GM18520 (cell line): Measurements from ENCODE around the gene CEP63.

Source experiments
- ATAC-seq: cut with Tn5 transposase; IDR thresholded peaks from one replicate; pipeline ENCODE4 v1.9.1; 2021; ENCODE audit not compliant: unreplicated experiment

The CEP63 gene

DNA sequence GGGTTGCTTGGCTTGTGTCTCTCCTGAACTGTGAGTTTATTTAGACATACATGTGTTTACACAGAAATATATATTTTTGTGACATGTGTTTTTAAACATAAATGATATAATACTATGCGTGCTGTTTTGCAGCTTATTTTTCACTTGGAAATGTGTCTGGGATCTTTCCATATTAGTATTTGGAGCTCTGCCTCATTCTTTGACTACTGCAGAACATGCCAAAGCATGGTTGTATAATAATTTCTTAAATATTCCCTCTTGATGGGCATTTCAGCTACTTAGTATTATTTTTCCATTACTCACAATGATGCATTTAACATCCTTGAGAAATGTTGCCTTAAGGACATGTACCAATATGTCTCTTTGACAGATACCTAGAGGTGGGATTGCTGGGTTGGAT, 19.5 kb upstream of the CEP63 start:
- ATAC-seq: no peak

DNA sequence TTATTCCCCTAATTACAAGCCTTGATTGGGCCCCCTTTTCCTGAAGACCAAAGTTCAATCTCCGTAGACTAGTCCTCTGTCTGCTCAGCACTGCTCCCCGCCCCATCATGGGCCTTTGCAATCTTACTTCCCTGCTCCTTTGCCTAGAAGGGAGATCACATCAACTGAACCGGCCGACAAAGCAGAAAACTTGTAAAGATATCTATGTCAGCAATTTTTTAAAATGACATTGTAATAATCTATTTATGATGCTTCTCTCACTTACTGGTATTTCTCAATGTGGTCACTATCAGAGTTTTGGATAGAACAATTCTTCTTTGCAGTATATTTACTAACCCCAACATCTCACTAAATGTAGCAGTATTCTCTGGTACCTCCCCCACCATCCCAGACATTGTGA, 17.3 kb upstream of the CEP63 start:
- ATAC-seq: no peak

DNA sequence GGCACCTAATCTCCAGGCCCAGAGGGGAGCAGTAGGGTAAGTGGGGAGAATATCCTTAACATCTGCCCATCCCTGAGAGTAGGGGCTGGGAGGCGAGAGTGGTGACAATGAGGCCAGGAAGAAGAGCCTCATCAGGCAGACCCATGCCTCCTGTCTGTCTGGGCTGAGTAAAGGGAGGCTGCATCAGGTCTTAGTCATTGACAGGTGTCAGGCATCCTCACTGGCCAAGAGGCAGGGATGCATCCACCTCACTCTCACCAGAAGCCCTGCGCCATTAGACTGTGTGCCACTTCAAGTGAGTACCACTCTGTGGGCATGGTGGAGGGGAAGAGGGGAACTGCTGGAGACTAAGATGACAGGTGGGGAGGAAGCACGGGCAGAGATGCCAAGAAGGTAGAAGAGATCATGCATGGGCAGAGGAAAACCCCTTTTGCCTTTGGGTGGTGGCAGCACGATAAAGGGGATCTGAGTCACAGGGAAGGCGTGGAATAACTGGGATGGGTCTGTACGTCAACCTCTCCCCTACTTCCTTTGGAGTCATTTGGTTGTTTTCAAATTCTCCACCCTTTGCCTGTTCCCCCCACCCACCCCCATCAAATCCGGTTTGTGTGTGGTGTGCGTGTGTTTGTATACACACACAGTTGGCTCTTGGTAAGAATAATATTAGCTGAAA, 14.2 kb upstream of the CEP63 start:
- ATAC-seq: no peak

DNA sequence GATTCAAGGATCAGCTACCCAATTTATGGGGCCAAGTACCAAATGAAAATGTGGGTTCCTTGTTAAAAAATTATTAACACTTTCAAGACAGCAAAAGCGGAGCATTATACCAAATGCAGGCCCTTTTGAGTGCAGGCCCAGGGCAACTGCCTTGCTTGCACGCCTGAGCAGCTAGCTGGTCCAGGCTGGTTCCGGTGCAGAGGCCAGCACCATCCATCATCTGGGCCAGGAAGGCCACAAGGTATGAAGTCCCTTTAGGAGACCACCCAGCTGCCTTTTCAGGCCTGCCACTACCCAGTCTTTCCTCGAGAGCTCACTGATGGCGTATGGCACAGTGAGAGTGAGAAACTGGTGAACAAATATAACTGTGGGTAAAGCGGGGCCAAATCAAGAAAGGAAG, 13.0 kb upstream of the CEP63 start:
- ATAC-seq: no peak

DNA sequence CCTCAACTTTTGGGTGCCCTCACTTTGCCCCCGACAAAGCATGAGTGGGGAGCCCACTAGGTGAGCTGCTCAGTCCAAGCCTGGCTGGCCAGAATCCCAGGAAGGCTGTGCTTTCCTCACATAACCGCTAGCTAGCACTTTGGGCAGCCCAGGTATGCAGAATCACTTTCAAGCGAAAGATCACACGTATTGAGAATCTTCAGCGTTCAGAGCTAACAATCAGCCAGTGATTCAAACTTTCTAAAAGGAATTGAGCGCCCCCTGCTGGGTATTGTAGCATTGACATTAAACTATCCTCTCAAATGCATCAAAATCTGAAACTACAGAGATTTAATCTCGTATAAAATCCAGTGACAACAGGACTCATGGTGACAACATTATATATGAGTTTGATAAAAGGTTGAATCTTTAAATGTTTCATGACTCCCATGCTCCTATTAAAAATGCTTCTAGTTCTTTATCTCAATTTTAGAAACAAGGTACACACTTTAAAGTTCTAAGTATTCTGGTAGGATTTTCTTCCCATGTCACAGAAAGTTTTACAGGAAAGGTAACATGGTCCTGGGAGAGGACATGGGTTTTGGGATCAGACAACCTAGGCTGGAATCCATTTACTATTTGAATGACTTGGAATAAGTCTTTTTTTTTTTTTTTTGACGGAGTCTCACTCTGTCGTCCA, 11.8 kb upstream of the CEP63 start:
- ATAC-seq: no peak

DNA sequence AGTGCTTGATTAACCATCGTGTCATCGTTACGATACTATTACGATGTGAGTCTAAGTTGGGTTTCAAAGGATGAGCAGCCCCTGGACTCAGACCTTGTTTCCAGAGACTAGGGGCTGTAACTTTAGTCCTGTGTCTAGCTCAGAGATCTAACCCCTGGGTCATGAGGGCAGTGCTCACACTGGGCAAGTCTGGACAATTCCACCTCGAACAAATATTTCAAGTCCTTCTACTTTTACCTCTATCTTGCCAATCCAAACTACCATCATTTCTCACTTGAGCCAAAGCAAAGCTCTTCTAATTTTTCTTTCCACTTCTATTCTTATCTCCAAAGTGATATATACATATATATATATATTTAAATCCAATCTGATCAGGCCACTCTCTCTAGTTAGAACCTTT, 10.9 kb upstream of the CEP63 start:
- ATAC-seq: no peak

DNA sequence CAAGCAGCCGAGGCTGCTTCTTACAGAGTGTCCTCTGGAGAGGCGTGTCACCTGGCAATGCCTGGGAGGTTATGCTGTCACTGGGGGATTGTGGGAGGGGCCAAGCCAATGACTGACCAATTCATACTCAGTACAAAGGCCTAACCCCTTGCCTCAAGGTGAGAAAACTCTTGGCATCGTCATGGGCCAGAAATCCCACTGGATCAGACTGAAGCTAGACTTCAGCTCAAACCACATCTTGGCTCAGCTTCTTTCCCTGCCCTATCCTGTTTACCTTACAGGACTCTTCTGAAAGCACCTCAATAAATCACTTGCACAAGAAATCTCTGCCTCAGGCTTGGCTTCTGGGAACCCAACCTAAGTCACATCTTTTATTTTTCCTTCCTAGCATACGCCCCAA, 9.6 kb upstream of the CEP63 start:
- ATAC-seq: no peak

DNA sequence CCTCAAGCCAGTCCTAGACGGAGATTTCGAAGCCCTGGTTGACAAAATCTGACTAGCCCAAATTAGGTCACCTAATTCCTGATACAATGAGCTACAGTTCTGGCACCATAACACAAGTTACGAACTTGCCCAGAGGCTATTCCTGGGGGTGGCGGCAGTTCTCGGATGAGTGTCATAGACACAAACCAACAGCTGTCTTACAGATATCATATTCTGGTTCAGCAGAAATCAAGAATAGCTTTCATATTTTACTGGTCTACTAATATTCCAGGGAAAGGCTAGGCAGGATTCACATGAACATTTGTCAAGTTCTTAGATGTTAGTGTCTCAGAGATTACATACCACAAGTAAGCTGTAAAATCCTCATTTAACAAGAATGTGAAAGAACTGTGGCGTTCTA, 8.9 kb upstream of the CEP63 start:
- ATAC-seq: no peak

DNA sequence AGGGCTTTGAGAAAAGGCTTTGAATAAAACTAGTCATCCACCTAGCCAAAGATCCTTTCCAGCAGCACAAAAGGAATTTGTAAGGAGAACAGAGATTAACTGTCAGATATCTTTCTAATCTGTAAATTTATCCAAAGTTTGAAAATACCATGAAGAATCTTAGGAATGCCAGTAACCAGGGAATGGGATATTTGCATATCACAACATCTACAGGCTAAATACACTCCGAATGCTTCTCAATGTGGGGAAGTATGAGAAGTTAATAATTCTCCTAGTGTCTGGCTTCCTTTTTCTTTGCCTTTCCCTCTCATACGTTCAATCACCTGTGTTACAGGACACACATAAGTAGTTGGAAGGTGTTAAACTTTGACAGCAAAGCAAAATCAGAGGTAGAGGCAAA, 7.9 kb upstream of the CEP63 start:
- no peak for ATAC-seq

DNA sequence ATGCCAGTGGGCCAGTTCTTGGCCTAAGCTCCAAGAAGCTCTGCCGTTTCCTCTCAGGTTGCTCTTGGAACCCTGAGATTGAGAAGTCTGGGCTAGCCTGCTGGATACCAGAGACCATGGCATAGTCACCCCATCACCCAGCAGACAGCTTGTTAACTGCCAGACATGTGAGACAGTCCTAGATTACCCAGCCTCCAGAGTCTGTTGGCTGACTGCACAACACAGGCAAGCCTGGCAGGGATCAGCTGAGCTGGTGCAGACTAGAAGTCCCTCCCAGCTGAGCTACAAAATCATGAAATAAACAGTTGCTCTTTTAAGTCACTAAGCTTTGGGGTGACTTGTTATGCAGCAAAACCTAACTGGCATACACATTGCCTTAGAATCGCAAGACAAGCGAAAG, 5.3 kb upstream of the CEP63 start:
- no peak for ATAC-seq

DNA sequence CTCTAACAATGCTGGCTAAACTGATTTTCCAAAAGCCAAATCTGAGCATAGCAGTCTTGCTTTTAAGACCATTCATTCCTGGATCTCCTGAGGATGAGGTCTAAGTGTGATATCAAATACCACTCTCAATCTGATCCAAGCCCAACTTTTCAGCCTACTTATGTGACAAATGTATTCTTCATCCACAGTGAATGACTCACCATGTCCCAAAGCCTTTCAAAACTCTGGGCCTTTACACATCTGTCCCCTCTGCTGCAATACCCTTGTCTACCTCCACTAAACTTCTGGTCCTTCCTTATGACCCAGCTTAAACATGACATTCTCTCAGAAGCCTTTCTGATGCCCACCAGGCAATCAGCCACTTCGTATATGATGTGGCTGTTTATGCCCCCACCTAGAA, 4.7 kb upstream of the CEP63 start:
- no peak for ATAC-seq

DNA sequence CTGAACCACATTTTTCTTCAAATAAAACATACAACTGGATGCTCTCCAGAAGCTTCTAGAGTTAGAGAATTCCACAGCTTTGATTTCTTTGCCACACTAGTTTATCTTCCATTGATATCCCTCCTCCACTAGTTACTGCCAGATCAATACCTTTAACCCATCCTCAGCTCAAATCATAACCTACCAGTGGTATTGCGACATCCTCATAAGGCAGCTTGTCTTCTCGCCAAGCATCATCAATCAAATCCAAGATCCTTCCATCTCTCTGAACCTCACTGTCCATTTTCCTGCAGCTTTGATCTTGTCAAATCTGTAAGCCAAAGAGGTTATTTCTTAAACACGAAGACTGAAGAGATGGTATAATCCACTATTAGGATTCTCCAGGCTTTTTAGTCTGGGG, 3.2 kb upstream of the CEP63 start:
- no peak for ATAC-seq

DNA sequence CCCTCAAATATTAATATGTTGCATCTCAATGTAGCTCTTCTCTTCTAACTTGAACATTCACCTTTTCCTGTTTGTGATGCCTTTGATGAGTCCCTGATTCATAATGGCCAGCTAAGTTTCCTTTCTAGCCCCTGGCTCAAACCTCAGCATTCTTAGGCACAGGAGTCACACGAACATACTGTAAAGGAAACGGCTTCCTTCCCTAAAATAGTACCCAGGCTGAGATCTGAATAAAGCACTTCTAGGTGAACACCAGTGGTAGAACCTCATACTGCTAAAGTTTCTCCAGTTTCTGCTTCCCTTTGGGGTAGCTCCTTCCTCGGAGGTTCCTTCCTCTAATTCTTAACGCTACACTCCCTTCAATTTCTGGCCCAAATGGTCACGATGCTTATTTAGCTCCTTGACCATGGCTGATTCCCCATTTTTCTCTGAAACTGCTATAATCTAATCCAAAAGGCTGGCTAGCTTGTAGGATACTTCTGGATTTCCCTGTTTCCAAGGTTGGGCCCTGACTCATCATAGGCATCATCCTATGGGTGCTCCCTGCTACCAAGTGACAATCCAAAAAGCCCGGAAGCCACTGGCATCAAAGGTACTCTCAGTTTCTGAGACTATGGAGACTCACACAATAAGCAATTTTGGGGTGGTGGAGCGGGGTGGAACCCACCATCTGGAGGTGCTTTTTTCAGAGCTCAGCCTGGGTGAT, 2.5 kb upstream of the CEP63 start:
- ATAC-seq: no peak

DNA sequence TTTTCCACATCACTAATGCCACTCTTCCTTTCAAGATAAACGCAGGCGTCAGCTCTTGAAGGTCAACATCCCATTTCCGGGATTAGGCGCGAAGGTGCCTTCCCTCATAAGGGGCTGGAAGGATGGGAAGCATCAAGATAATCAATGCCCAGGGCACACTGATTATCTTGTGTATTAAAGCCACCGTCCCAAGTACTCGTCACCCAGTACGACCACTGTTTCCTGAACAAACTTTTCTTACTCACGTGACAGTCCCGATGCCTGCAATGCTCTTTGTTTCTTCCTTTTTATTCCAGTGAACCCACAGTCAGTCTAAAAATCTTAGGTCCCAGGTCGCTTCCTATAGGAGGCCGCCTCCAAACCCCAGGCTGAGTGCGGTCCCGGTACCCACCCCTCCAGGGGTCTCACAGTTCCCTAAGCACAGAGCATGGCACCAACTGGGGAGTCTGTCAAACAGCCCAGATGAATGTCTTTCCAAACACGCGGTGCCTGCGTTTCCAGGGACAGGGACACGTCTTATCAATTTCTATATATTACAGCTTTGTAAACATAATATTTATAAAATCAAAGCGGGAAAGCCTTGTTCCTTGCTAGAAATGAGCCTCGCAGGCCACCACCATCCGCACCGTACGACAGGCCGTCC, 661 bp upstream of the CEP63 start:
- peak; percentile 1 for ATAC-seq

DNA sequence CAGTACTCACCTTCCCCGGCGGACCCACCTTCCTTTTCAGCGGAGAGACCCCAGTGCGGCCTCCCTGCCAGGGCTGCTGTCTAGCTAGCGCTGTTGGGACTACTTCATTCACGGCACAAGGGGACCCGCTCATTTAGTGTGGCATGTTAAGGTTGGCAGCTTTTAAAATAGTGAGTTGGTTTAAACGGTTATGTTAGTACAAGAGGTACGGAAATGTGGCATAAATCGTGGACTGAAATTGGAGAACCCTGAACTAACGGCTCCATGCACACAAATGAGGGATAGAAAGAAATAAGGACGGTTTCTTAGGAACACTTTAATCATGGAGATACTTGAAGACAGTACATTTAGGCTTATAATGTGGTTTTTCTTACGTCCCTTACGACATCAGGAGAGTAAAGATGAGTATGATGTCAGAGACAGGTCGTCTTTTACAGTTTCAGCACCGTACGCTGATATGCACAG, 752 bp downstream of the CEP63 start:
- no peak for ATAC-seq

DNA sequence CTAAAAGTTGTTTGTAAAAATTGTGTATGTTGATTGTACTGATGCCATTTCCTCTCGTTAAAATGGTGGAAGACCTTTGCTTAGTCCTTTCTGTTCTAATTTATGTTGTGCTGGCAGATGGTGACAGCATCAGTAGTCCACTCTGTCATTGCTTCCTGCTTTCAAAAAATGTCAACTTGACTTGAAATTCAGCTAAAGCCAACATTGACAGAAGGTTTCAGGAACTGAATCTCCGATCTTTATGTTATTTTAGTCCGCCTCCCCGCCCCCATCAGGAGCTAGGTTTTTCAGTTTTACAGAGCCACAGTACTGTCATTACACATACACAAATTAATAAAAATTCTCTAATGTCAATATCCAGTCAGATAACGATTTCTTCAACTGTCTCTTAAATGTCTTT, 1.5 kb downstream of the CEP63 start:
- ATAC-seq: no peak

DNA sequence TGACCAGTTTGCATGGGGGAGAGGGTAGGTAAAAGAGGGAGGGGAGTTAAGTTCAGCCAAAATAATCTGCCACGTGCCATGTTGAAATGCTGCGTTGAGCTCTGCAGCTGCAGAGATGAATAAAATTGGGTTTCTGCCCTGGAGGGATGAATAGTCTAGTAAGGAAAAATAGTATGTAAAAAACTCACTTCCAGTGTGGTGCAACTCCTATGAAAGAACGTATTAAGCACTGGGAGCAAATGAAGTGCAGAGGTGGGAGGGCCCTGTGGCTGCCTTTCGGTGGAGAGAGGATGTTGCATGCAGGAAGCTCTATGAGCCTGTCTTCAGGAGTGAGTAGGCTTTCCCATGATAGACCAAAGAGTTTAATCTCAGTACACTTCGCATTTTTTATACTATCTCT, 8.6 kb downstream of the CEP63 start:
- no peak for ATAC-seq

DNA sequence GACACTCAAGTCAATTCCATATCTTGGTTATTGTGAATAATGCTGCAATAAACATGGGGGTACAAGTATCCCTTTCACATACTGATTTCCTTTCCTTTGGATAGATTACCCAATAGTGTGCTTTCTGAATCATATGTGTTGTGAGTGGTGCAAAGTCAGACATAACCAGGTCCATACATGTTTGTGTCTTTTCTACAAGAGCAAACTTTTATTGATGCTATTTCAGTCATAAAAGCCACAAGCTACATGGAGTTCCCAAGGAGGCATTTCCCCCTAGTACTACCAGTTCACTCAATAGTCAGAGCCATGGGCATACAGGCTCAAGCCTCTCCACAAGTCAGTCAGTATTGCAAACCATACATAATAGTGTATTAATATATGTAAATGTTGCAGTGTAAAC, 10.1 kb downstream of the CEP63 start:
- ATAC-seq: no peak

DNA sequence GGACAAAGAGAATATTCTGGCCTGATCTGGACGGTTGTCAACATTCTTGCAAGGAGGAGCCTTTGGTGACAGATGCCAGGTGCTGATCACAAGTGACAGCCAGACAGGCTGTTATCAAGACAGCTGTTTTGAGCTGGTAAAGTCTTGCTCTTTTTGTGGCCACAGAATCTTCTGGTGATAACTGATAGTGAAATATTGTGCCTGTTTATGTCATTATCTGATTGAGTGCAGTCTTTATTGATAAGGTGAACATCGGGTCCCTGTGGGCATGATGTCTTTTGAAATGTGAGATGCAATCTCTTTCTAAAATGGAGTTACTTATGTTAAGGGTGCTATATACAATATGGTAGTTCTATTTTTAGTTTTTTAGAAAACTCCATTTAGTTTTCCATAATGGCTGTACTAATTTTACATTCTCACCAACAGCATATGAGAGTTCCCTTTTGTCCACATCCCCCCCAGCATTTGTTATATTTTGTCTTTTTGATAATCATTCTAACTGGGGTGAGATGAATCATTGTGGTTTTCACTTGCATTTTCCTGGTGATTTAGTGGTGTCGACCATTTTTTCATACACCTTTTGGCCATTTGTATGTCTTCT, 10.7 kb downstream of the CEP63 start:
- no peak for ATAC-seq

DNA sequence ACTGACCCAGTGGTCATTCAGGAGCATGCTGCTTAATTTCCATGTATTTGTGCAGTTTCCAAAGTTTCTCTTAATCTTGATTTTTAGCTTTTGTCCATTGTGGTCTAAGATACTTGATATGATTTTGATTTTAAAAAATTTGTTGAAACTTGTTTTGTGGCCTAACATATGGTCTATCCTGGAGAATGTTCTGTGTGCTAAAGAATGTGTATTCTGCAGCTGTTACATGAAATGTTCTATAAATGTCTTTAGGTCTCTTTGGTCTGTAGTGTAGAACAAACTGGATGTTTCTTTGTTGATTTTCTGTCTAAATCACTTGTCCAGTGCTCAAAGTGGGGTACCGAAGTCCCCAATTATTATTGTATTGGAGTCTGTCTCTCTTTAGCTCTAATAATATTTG, 17.4 kb downstream of the CEP63 start:
- no peak for ATAC-seq

DNA sequence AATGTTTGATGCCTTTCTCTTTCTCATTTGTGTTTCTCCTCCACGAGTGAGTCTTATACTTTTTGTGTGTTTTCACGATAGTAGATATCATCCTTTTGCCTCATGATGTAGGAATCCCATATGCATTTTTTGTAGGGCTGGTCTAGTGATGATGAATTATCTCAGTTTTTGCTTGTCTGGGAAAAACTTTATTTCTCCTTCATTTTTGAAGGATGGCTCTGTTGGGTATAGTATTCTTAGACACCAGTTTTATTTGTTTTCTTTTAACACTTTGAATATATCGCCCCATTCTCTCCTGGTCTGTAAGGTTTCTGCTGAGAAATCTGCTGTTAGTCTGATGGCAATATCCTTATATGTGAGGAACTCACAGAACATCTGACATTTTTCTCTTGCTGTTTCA, 18.3 kb downstream of the CEP63 start:
- ATAC-seq: no peak

DNA sequence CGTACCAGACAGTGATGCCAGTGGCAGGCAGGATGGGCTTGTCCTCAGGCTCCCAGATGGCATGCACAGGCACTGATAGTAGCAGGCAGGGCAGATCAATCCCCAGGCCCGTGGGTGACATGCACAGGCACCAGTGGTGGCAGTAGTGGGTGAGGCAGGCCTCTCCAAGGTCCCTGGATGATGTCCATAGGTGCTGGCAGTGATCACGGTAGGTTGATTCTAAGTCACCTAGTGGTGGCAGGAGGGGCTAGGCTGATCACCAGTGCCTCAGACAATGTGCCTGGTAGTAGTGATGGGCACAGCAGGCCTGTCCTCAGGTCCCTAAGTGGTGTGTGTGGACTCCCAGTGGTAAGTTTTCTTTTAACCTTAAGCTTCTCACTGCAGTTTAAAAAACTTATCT, 19.6 kb downstream of the CEP63 start:
- ATAC-seq: no peak
